K562 (cell line): Measurements from ENCODE around the gene SPON1. TPM values are rescaled to one million over a fixed set of nuclear protein-coding genes. Genes with fewer than 3 reads are reported as not detected.

ENCODE experiments used
- ATAC-seq: fragments of 200-7000 bp; cut with Tn5 transposase; 3 replicates; pipeline ENCODE4 v1.9.1; 2020; ENCODE audit warnings: moderate library complexity
- BruUV-seq: library from RNA; stranded (reverse); fragments of 400-500 nt; replicated peaks from 2 replicates; lab custom pipeline; 2021; lab: Mats Ljungman, UMichigan
- CTCF ChIA-PET: fragments of 300-600 bp; formaldehyde crosslinking; extraction: SDS; loops from one replicate; lab custom pipeline; 2021; ENCODE audit warnings: low intra/inter-chr PET ratio; lab: Yijun Ruan, JAX
- POLR2A ChIA-PET: fragments of 300-600, 350-650 bp; sonication (Branson Sonifier 250); formaldehyde crosslinking; extraction: SDS; loops from one replicate; lab custom pipeline; 2021; ENCODE audit warnings: antibody characterized with exemption, inconsistent platforms; lab: Yijun Ruan, JAX
- DNase-seq, 4 experiments: peaks; one replicate each; pipeline versions ENCODE4 v3.0.0 to v3.0.0-alpha.2; 2011 to 2018; ENCODE audit warnings: low spot score in 3 of 4, mixed read lengths in 3 of 4; ENCODE audit errors: extremely low read depth in 1 of 4
- FAIRE-seq: peaks from 2 replicates; lab custom pipeline; 2011; peaks lifted over from hg19 to GRCh38; lab: Jason Lieb, UNC
- H2AFZ ChIP-seq: 2 replicates; pipeline ENCODE4 v1.6.0; 2011; ENCODE audit warnings: low read depth, low read length, control low read depth, inconsistent platforms
- H3K27ac ChIP-seq: fragments of 200-600 bp; 3 replicates; pipeline ENCODE4 v1.8.0; 2011; ENCODE audit warnings: low read depth, mild to moderate bottlenecking, control low read depth, inconsistent platforms, low read length, moderate library complexity, mixed read lengths; ENCODE audit errors: extremely low read depth
- H3K27me3 ChIP-seq, 2 experiments: fragments of 300-600 bp in 1 of 2; 2 replicates in 1 of 2; 3 replicates in 1 of 2; pipeline versions ENCODE4 v1.6.0 to v1.8.0; 2011; ENCODE audit warnings: inconsistent platforms in 2 of 2, low read length in 2 of 2, mild to moderate bottlenecking in 1 of 2, mixed read lengths in 1 of 2, moderate library complexity in 1 of 2; ENCODE audit not compliant: control insufficient read depth in 2 of 2, insufficient read depth in 2 of 2
- H3K36me3 ChIP-seq: fragments of 300-600 bp; 3 replicates; pipeline ENCODE4 v1.8.0; 2011; ENCODE audit warnings: mild to moderate bottlenecking, low read length, inconsistent platforms; ENCODE audit not compliant: control insufficient read depth, insufficient read depth
- H3K4me1 ChIP-seq, 2 experiments: fragments of 200-600 bp in 1 of 2; replicated peaks in 1 of 2; 2 replicates in 1 of 2; 3 replicates in 1 of 2; pipeline versions ENCODE4 v1.5.1 to v1.8.0; 2011; ENCODE audit warnings: inconsistent platforms in 2 of 2, low read length in 2 of 2, mild to moderate bottlenecking in 1 of 2, mixed read lengths in 1 of 2, moderate library complexity in 1 of 2; ENCODE audit not compliant: control insufficient read depth in 2 of 2, insufficient read depth in 2 of 2
- H3K4me2 ChIP-seq: 2 replicates; pipeline ENCODE4 v1.6.1; 2011; ENCODE audit warnings: low read length, control low read depth, inconsistent platforms, mixed read lengths; ENCODE audit not compliant: insufficient read depth
- H3K4me3 ChIP-seq: fragments of 200-600 bp; sonication (generic), shearing (Covaris generic); 2 replicates; pipeline ENCODE4 v1.5.1; 2016; ENCODE audit warnings: control low read depth, inconsistent platforms
- H3K79me2 ChIP-seq: fragments of 200-600 bp; 3 replicates; pipeline ENCODE4 v1.8.0; 2011; ENCODE audit warnings: low read length, inconsistent platforms; ENCODE audit not compliant: control insufficient read depth, insufficient read depth
- H3K9ac ChIP-seq, 2 experiments: 2 replicates each; pipeline versions ENCODE4 v1.6.0 to v1.6.1; 2011; ENCODE audit warnings: low read depth in 2 of 2, low read length in 2 of 2, control low read depth in 1 of 2, inconsistent platforms in 1 of 2, mild to moderate bottlenecking in 1 of 2, mixed read lengths in 1 of 2; ENCODE audit not compliant: insufficient read depth in 1 of 2
- H3K9me1 ChIP-seq: one replicate; pipeline ENCODE4 v1.6.0; 2011; ENCODE audit warnings: inconsistent platforms, mild to moderate bottlenecking, low read length, moderate library complexity; ENCODE audit not compliant: control insufficient read depth, insufficient read depth
- H3K9me3 ChIP-seq: replicated peaks from 2 replicates; pipeline ENCODE4 v1.5.1; 2011; ENCODE audit warnings: low read depth, low read length, inconsistent platforms; ENCODE audit not compliant: control insufficient read depth, insufficient read depth
- H4K20me1 ChIP-seq: replicated peaks from 2 replicates; pipeline ENCODE4 v1.6.1; 2011; ENCODE audit warnings: low read length, inconsistent platforms, mixed read lengths; ENCODE audit not compliant: control insufficient read depth, insufficient read depth
- ARNT ChIP-seq, 2 experiments: fragments of 450-650 bp; IDR thresholded peaks; 2 replicates each; pipeline ENCODE4 v1.6.1; 2016; ENCODE audit warnings: mild to moderate bottlenecking in 1 of 2
- DMBX1 ChIP-seq: fragments of 250-450 bp; sonication (Bioruptor Pico); IDR thresholded peaks from 2 replicates; pipeline ENCODE4 v1.8.0; 2022; ENCODE audit warnings: inconsistent platforms, mild to moderate bottlenecking, moderate library complexity, borderline replicate concordance
- E2F6 ChIP-seq, 2 experiments: IDR thresholded peaks; 2 replicates each; pipeline ENCODE4 v1.6.1; 2011; ENCODE audit warnings: borderline replicate concordance in 1 of 2, control low read depth in 1 of 2, low read depth in 1 of 2, low read length in 1 of 2, mild to moderate bottlenecking in 1 of 2, mixed read lengths in 1 of 2, moderate library complexity in 1 of 2; ENCODE audit not compliant: insufficient read depth in 1 of 2, insufficient read length in 1 of 2, poor library complexity in 1 of 2, severe bottlenecking in 1 of 2; ENCODE audit errors: extremely low read depth in 1 of 2
- ETV6 ChIP-seq, 3 experiments: fragments of 150-350 bp in 1 of 3; sonication (generic) in 1 of 3; formaldehyde crosslinking in 1 of 3; IDR thresholded peaks; 2 replicates each; pipeline versions ENCODE4 v1.6.1 to v1.8.0; 2014 to 2022; ENCODE audit warnings: borderline replicate concordance in 2 of 3, low read depth in 2 of 3, antibody characterized with exemption in 1 of 3, low read length in 1 of 3, mild to moderate bottlenecking in 1 of 3, missing genetic modification reagents in 1 of 3
- GTF2F1 ChIP-seq: IDR thresholded peaks from 2 replicates; pipeline ENCODE4 v1.6.1; 2011; ENCODE audit warnings: low read depth, low read length, improper control_type of control experiment
- KAT2B ChIP-seq: IDR thresholded peaks from one replicate; pipeline ENCODE4 v1.6.1; 2012; ENCODE audit warnings: low read depth, mild to moderate bottlenecking, control low read depth, inconsistent platforms, low read length, moderate library complexity
- KLF10 ChIP-seq: fragments of 250-450 bp; sonication (Bioruptor Pico); IDR thresholded peaks from 2 replicates; pipeline ENCODE4 v1.6.1; 2021; ENCODE audit warnings: matching md5 sums
- NCOA1 ChIP-seq: fragments of 450-650 bp; IDR thresholded peaks from 2 replicates; pipeline ENCODE4 v1.6.1; 2016; ENCODE audit warnings: low read depth
- NFIC ChIP-seq: fragments of 450-650 bp; IDR thresholded peaks from 2 replicates; pipeline ENCODE4 v1.6.1; 2017; ENCODE audit warnings: mild to moderate bottlenecking, inconsistent platforms
- NFIX ChIP-seq: fragments of 250-450 bp; sonication (Bioruptor Pico); IDR thresholded peaks from 2 replicates; pipeline ENCODE4 v1.4.0; 2020; ENCODE audit warnings: low read depth, mild to moderate bottlenecking, moderate library complexity
- SMARCA5 ChIP-seq: fragments of 450-650 bp; IDR thresholded peaks from 2 replicates; pipeline ENCODE4 v1.6.1; 2016
- SRSF7 ChIP-seq: fragments of 200-400 bp; formaldehyde crosslinking; optimal IDR thresholded peaks from 2 replicates; pipeline ENCODE3; 2017; ENCODE audit warnings: mild to moderate bottlenecking, low read depth, low read length
- ZFP36 ChIP-seq: fragments of 150-350 bp; IDR thresholded peaks from 2 replicates; pipeline ENCODE4 v1.6.1; 2018; ENCODE audit warnings: low read length, low read depth; ENCODE audit not compliant: partially characterized antibody
- ZNF174 ChIP-seq: fragments of 250-450 bp; sonication (Bioruptor Pico); IDR thresholded peaks from 2 replicates; pipeline ENCODE4 v1.4.0; 2020; ENCODE audit warnings: mild to moderate bottlenecking
- ZNF316 ChIP-seq: fragments of 450-650 bp; IDR thresholded peaks from 2 replicates; pipeline ENCODE4 v1.6.1; 2016
- ZNF384 ChIP-seq: IDR thresholded peaks from 2 replicates; pipeline ENCODE4 v1.6.1; 2012; ENCODE audit warnings: low read depth, low read length, improper control_type of control experiment
- WGBS: fragments of 100-300 bp; shearing (Covaris generic); methylation state at CpG from one replicate; pipeline ENCODE4 v1.1.6; 2016; ENCODE audit warnings: low coverage, mixed read lengths; ENCODE audit not compliant: insufficient coverage; ENCODE audit errors: missing lambda C conversion rate; 5-methylcytosine and 5-hydroxymethylcytosine counted together
- in situ Hi-C: fragments of 300-500 bp; cut with MboI; formaldehyde crosslinking; loops from 4 replicates; pipeline ENCODE4 v1.15.0; 2018; ENCODE audit warnings: inconsistent platforms, mixed read lengths
- intact Hi-C: fragments of 100-400 bp; cut with micrococcal nuclease; formaldehyde crosslinking; loops from 2 replicates; pipeline ENCODE4 v1.14.2; 2022
- polyA plus RNA-seq, 8 experiments: library from polyadenylated mRNA; depleted of rRNA in 4 of 8; stranded (reverse) in 5 of 8; unstranded in 3 of 8; fragments of >200 nt; fragmentation: Nextera tagmentation in 2 of 8; fragmentation: Illumina TruSeq in 1 of 8; extraction: Ambion mirVana in 2 of 8; extraction: Trizol in 1 of 8; gene quantifications; 2 replicates each; pipeline versions ENCODE4 v1.2.1 to v1.2.3, GENCODE V29; 2011 to 2014; ENCODE audit warnings: inconsistent platforms in 1 of 8, missing spikeins in 1 of 8
- total RNA-seq, 7 experiments: library from RNA; depleted of rRNA in 6 of 7; stranded (reverse); fragments of >200 nt in 6 of 7; fragmentation: Illumina TruSeq in 2 of 7; extraction: Trizol in 2 of 7; gene quantifications; 2 replicates each; pipeline versions ENCODE4 v1.2.1 to v1.2.3, GENCODE V29; 2011 to 2021; ENCODE audit warnings: low replicate concordance in 1 of 7
- TF ChIP-seq, protein P1 (sequence below): fragments of 450-650 bp; IDR thresholded peaks from 2 replicates; pipeline ENCODE4 v1.6.1; 2017; ENCODE audit warnings: mild to moderate bottlenecking, moderate library complexity
- TF ChIP-seq, protein P2 (sequence below): sonication (generic); formaldehyde crosslinking; IDR thresholded peaks from 2 replicates; pipeline ENCODE4 v1.8.0; 2023; ENCODE audit warnings: mild to moderate bottlenecking, missing genetic modification reagents

The SPON1 gene
- total and polyA plus RNA-seq, 9 of the 15 experiments (the other 6 are each of a cell fraction or from before 2014, with no cell fraction given) = 0.04 to 0.06 TPM; not detected in 7

DNA sequence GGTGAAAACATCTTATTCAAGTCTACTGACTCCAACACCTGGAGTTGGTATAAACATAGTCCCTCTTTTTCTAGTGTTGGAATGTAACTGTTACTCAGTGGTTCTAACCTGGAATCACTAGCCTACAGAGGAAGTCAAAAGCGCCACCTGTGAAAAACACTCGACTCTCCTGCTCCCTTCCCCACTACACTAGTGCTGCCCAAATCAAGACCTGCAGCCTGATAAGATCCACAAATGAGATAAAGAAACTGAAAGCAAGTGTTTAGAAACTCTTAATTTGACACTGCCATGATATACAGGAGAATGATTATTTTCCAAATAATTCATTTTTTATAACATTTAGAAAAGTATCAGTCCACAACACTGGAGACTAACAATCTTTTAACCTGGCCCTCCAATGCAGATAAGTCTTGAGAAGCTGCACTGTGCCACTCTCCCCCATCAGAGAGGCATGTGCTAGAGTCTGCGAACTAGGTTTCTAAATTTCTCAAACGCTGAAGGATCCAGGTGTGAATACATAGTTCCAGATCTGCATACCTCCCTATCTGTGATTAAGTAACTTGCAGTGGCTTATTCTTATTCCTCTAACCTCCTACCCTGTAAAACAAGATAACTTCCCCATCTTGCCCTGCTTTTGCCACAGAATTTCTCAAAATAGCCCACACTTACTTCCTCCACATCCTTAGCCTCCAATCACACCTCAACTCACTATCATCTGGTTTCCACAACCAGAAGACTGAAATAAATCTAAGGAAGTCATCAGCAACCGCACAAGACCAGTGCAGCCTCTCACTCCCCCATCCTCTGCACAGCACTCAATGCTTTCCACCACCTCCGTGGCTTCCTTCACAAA is 308.4 kb downstream of the SPON1 start (continued):
- TF ChIP-seq, protein P1, sequence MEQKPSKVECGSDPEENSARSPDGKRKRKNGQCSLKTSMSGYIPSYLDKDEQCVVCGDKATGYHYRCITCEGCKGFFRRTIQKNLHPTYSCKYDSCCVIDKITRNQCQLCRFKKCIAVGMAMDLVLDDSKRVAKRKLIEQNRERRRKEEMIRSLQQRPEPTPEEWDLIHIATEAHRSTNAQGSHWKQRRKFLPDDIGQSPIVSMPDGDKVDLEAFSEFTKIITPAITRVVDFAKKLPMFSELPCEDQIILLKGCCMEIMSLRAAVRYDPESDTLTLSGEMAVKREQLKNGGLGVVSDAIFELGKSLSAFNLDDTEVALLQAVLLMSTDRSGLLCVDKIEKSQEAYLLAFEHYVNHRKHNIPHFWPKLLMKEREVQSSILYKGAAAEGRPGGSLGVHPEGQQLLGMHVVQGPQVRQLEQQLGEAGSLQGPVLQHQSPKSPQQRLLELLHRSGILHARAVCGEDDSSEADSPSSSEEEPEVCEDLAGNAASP = no peak
- TF ChIP-seq SMARCA5 = peak; percentile 14; the same call in 1 of the 2 replicates
- no peak for TF ChIP-seq ZNF316
- TF ChIP-seq ETV6 (IDR thresholded peaks at IDR 0.05; ENCODE audit: borderline replicate concordance in 1 of 2, low read depth in 2 of 2, low read length in 1 of 2) = no peak
- TF ChIP-seq ETV6 (CRISPR knock-in tag; IDR thresholded peaks at IDR 0.05; ENCODE audit: borderline replicate concordance) = no peak
- TF ChIP-seq ZFP36 = peak; percentile 53
- no peak for TF ChIP-seq NFIX (CRISPR knock-in tag)
- TF ChIP-seq, all 486 proteins: peak for 8

DNA sequence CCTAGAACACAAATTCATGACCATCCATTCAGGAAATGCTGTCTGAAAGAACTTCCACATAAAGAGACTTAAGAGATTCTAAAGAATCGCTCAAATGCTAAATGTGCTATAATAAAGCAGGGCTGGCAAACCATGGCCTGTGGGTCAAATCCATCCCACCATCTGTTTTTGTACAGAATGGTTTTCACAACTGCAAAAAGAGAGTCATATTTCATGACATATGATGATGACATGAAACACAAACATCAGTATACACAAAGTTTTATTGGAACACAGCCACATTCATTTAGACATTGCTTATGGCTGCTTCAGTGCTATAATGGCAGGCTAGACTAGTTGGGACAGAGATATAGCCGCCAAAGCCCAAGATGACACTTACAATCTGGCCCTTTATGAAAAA is 311.4 kb downstream of the SPON1 start:
- no TSS peak for BruUV-seq
- no peak for DNase-seq
- no peak for FAIRE-seq
- in situ Hi-C loops (no loop called here), intact Hi-C loops (no loop called here)
- Histone ChIP-seq H3K4me1 (no peaks in the 10 kb centered on the region; a peak in 1 of 5 replicates), H3K9me3 (no peaks in the 10 kb centered on the region), H2AFZ (no peak overlapping the region), H3K27me3 (no peaks in the 10 kb centered on the region), H3K4me2 (no peak overlapping the region), H3K9me1 (no peaks in the 10 kb centered on the region), H3K9ac (no peak overlapping the region), H3K4me3 (no peak overlapping the region), H3K79me2 (no peaks in the 10 kb centered on the region), H3K27ac (no peak overlapping the region), H3K36me3 (no peaks in the 10 kb centered on the region; the same call in 2 of the 3 replicates), H4K20me1 (no peaks in the 10 kb centered on the region)
- ChIA-PET CTCF (no interaction called here), POLR2A (no interaction called here)
- WGBS = 91% methylated on average over 2 of the region's 2 CpGs
- no peak for ATAC-seq
- TF ChIP-seq ZNF384 (no peak), KLF10 (CRISPR knock-in tag) (no peak), ZNF316 (no peak), NCOA1 (no peak), ARNT (IDR thresholded peaks at IDR 0.05) (no peak), ZNF174 (CRISPR knock-in tag) (no peak), E2F6 (IDR thresholded peaks at IDR 0.05; ENCODE audit: borderline replicate concordance in 1 of 2, extremely low read depth in 1 of 2, insufficient read depth in 1 of 2, insufficient read length in 1 of 2, low read depth in 1 of 2, low read length in 1 of 2, poor library complexity in 1 of 2, severe bottlenecking in 1 of 2) (no peak), DMBX1 (no peak), GTF2F1 (no peak), KAT2B (no peak), SRSF7 (no peak), NFIC (no peak)
- TF ChIP-seq, protein P2, sequence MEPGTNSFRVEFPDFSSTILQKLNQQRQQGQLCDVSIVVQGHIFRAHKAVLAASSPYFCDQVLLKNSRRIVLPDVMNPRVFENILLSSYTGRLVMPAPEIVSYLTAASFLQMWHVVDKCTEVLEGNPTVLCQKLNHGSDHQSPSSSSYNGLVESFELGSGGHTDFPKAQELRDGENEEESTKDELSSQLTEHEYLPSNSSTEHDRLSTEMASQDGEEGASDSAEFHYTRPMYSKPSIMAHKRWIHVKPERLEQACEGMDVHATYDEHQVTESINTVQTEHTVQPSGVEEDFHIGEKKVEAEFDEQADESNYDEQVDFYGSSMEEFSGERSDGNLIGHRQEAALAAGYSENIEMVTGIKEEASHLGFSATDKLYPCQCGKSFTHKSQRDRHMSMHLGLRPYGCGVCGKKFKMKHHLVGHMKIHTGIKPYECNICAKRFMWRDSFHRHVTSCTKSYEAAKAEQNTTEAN (CRISPR knock-in tag) = no peak
